ENCODE measurements around the gene SLC25A34.
A peak's percentile ranks its signal among the peaks of the same experiment; 100 is the strongest.
"Not testable (repeated sequence)": the region's sequence is repeated elsewhere in the genome, so short reads cannot be mapped to it uniquely, and the experiment has no call there.

The SLC25A34 gene

DNA sequence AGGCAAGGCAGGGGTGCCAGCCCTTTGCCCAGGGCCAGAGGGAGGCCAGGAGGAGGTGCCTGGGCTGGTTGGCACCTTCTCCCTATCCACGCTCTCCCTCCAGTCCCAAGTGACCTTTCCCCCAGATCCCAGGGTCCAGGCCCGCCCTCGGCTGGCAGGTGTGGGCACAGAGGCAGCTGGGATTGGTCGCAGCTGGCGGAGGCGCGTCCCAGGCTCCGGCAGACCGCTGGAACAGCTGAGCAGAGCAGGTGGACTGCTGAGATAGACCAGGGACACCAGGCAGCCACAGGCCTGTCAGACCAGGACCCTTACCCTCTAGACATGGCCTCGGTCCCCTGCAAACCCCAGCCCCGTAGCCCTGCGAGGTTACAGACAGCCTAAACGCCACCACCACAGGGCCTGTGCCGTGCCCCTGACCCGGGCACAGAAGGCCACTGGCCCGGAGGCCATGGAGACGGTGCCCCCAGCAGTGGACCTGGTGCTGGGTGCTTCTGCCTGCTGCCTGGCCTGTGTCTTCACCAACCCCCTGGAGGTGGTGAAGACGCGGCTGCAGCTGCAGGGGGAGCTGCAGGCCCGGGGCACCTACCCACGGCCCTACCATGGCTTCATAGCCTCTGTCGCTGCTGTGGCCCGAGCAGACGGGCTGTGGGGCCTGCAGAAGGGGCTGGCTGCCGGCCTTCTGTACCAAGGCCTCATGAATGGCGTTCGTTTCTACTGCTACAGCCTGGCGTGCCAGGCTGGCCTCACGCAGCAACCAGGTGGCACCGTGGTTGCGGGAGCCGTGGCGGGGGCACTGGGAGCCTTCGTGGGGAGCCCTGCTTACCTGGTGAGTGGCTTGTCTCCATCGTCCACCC is at the start of gene SLC25A34:
TSS of gene SLC25A34 (plus strand) at position 221 of the 854 bp plus-strand sequence. CDS start at position 449, 228 bp downstream.
- DNase-seq (ENCODE audit: low spot score): no peak

- DNase-seq (ENCODE audit: low spot score): no peak
Measured at GRCh38 chr1:15687446-15687845, 48.6 kb upstream of the SLC25A34 start.

GRCh38 chr1:15690317-15690716 is 45.7 kb upstream of the SLC25A34 start:
- no peak for DNase-seq (ENCODE audit: low spot score)

GRCh38 chr1:15691434-15692032 is 44.5 kb upstream of the SLC25A34 start:
- no peak for DNase-seq (ENCODE audit: low spot score)

DNA sequence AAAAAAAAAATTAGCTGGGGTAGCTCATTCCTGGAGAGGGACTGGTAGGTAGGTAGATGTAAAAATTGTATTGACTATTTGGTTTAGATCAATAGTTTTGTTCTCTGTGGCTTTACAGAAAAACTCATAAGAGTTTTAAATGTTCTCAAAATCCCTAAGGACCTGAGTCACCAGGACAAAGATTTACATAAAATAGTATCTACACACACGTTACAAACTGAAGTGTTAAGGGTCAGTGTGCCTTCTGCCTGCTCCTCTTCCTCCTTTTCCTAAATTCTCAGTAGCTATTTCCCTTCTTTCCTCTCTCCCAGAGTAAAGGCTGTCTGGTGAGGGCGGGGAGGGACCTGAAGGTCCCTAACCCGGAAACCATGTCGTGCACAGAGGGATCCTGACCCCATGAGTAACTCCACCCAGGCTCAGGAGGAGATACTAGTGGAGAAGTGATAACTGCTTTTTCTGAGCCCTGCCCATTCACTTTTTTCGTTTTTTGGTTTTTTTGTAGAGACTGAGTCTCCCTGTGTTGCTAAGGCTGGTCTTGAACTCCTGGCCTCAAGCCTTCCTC is 43.9 kb upstream of the SLC25A34 start:
- no peak for DNase-seq (ENCODE audit: low spot score)

GRCh38 chr1:15693371-15693770 is 42.7 kb upstream of the SLC25A34 start:
- DNase-seq (ENCODE audit: low spot score): no peak

DNA sequence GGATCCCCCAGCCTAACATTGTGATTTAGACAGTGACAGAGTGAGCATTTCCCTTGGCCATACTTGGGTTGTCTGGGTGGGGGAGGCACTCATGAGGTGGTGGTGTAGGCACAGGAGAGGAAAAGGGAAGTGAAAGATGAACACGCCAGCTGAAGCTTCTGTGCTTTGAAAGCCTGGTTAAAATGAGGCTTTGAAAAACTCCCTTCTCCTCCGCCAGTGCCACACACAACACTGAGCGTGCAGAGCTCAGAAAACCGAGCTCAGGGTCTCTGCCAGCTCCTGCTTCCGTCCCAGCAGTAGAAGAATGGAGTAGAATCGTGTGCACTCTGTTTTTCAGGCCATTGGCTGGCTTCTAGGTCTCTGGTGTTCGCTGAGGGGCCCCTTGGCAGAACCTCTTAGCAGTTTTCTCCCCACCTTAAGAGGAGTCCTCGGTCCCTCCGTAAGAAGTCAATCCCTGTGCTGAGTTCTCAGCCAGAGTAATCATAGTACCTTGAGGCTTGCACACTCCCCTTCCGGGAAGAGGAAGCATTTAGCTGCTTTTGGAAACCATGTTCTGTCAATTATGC is 39.0 kb upstream of the SLC25A34 start:
- no peak for DNase-seq (ENCODE audit: low spot score)

DNA sequence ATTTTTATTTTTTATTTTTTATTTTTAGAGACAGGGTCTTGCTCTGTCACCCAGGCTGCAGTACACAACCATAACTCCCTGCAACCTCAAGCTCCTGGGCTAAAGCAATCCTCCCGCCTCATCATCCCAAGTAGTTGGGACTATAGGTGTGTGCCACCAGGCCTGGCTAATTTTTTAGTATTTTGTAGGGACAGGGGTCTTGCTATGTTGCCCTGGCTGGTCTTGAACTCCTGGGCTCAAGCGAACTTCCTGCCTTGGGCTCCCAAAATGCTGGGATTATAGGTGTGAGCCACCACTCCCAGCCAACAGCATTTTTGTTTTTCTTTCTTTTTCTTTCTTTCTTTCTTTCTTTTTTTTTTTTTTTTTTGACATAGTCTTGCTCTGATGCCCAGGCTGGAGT is 37.9 kb upstream of the SLC25A34 start:
- DNase-seq (ENCODE audit: low spot score): no peak

GRCh38 chr1:15699321-15699720 is 36.7 kb upstream of the SLC25A34 start:
- DNase-seq (ENCODE audit: low spot score): not testable (repeated sequence)

DNA sequence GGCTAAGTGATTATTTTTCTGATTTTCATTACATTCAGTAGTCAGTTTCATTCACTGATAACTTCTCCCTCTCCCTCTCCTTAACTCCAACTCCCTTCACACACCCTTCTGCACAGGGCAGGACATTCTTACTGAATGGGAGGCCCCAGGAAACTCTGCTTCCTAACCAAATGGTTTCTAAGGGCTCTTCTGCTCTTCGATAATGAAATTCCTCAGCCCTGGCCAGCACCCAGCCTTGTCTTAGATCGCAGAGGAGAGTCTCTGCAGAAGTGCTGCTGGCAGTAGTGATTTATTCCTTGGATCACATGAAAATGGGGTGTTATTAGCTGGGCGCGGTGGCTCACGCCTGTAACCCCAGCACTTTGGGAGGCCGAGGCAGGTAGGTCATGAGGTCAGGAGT is 35.5 kb upstream of the SLC25A34 start:
- DNase-seq (ENCODE audit: low spot score): no peak

DNA sequence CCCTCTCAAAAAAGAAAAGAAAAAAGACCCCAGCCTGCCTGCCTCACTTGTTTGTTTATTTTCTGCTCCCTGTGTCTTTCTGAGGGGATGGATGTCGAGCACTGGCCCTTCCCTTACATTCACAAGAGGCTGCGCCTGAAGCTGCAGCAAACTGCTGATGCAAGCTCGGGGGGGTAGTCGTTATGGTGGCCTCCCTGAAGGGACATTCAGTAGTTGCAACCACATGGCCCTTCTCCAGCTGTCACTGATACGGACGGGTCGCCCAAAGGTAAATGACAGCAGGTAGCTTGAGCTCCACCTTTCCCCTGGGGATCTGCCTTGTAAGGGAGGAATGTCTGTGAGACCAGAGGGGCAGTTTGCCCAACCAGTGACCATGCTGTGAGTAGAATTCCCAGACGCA is 34.3 kb upstream of the SLC25A34 start:
- no peak for DNase-seq (ENCODE audit: low spot score)

- DNase-seq (ENCODE audit: low spot score): no peak
Measured at GRCh38 chr1:15702722-15703550, 33.1 kb upstream of the SLC25A34 start.

- DNase-seq (ENCODE audit: low spot score): peak; percentile 54
Measured at GRCh38 chr1:15703562-15703961, 32.5 kb upstream of the SLC25A34 start.

- DNase-seq (ENCODE audit: low spot score): no peak
Measured at GRCh38 chr1:15704526-15705183, 31.4 kb upstream of the SLC25A34 start.

- DNase-seq (ENCODE audit: low spot score): no peak
Measured at GRCh38 chr1:15705184-15705566, 30.9 kb upstream of the SLC25A34 start.

DNA sequence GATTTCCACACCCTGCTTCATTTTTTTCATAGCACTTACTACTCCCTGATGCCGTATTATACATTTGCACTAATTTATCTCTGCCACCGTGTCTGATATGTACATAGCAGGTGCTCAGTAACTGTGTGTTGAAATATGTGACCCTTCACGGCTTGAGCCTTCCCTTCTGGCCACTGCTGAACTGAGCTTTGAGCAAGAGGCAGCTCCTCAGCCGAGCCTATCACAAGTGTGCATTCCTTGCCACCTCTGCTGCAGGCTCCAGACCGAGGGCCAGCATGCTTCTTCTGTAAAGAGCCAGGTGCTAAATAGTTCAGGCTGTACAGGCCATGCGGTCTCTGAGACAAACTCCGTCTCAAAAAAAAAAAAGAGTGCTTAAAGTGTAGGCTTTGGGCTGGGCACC is 29.3 kb upstream of the SLC25A34 start:
- no peak for DNase-seq (ENCODE audit: low spot score)

DNA sequence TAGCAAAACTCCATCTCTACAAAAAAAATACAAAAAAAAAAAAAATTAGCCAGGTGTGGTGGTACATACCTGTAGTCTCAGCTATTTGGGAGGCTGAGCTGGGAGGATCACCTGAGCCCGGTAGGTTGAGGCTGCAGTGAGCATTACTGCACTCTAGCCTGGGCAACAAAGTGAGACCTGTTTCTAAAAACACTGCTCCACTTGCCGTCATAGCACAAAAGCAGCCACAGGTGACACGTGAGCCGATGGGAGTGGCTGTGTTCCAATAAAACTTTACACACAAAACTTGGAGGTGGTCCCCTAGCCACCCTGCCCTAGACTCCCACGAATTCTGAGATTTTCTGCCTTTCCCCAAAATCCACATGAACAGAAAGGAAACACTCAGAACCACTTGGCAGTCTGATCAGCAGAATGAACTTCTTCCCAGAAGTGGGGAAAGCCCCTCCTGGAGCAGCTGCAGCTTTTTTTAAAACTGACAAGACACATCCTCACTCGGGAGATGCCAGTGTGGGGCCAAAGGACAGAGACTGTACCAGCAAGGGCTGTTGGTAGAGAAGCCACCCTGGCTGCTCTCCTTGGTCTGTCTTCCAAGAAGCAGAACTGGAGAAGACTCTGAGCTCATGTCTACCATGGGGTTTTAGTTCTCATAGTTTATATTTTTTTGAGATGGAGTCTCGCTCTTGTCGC is 28.7 kb upstream of the SLC25A34 start:
- no peak for DNase-seq (ENCODE audit: low spot score)

- no peak for DNase-seq (ENCODE audit: low spot score)
Measured at GRCh38 chr1:15708486-15709137, 27.4 kb upstream of the SLC25A34 start.

- no peak for DNase-seq (ENCODE audit: low spot score)
Measured at GRCh38 chr1:15709226-15709625, 26.8 kb upstream of the SLC25A34 start.

DNA sequence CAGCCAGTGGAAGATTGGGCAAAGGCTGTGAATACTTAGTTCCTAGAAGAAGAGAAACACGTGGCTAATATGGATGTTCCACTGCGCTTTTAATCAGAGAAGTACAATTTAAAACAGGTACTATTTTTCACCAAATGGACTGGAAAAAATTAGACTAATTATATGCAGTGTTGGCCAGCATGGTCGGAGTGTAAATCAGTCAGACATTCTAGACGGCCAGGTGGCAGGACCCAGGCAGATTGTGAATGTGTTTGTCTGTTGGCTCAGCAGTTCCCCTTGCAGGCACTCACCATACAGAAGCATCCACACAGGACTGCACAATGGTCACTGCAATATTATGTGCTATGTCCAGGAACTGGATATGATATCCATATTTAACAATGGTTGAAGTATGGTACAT is 23.9 kb upstream of the SLC25A34 start:
- no peak for DNase-seq (ENCODE audit: low spot score)
